SK-N-SH (cell line): ENCODE measurements around the gene POLG2. TPM values are rescaled to one million over a fixed set of nuclear protein-coding genes. Genes with fewer than 3 reads are reported as not detected.

ENCODE experiments used
- CTCF ChIA-PET: fragments of 300-600, 350-600 bp; formaldehyde crosslinking; extraction: SDS; loops from one replicate; lab custom pipeline; 2021; lab: Yijun Ruan, JAX
- POLR2A ChIA-PET: fragments of 350-600 bp; sonication (Branson Sonifier 250); formaldehyde crosslinking; extraction: SDS; loops from one replicate; lab custom pipeline; 2020; ENCODE audit warnings: antibody characterized with exemption, inconsistent platforms; lab: Yijun Ruan, JAX
- DNase-seq: peaks from one replicate; pipeline ENCODE4 v3.0.0; 2012
- H2AFZ ChIP-seq: fragments of 200-600 bp; sonication (generic); 2 replicates; pipeline ENCODE4 v1.8.1; 2016; ENCODE audit warnings: antibody characterized with exemption, mild to moderate bottlenecking, low read depth
- H3F3A ChIP-seq: fragments of 200-600 bp; sonication (generic); replicated peaks from 2 replicates; pipeline ENCODE3; 2016; ENCODE audit warnings: antibody characterized with exemption, mild to moderate bottlenecking; ENCODE audit not compliant: insufficient read depth
- H3K27ac ChIP-seq, 2 experiments: fragments of 200-500 bp in 1 of 2; fragments of 200-600 bp in 1 of 2; sonication (Bioruptor generic) in 1 of 2; sonication (generic), shearing (Covaris generic) in 1 of 2; 2 replicates each; pipeline versions ENCODE4 v1.5.1 to v1.6.1; 2014 to 2016; ENCODE audit warnings: low read depth in 2 of 2, inconsistent platforms in 1 of 2, low read length in 1 of 2, mild to moderate bottlenecking in 1 of 2, mixed read lengths in 1 of 2
- H3K27me3 ChIP-seq: fragments of 200-600 bp; sonication (generic), shearing (Covaris generic); 2 replicates; pipeline ENCODE4 v1.6.1; 2016; ENCODE audit warnings: mixed run types; ENCODE audit not compliant: insufficient read depth
- H3K36me3 ChIP-seq, 2 experiments: fragments of 200-500 bp in 1 of 2; fragments of 200-600 bp in 1 of 2; sonication (Bioruptor generic) in 1 of 2; sonication (generic) in 1 of 2; replicated peaks in 1 of 2; 2 replicates each; pipeline versions ENCODE3 to v1.5.1; 2014 to 2016; ENCODE audit warnings: low read length in 1 of 2, mild to moderate bottlenecking in 1 of 2; ENCODE audit not compliant: insufficient read depth in 2 of 2, control insufficient read depth in 1 of 2
- H3K4me1 ChIP-seq, 2 experiments: fragments of 200-500 bp in 1 of 2; fragments of 200-600 bp in 1 of 2; sonication (Bioruptor generic) in 1 of 2; sonication (generic), shearing (Covaris generic) in 1 of 2; 2 replicates each; pipeline versions ENCODE4 v1.5.1 to v1.6.1; 2014 to 2016; ENCODE audit warnings: low read depth in 1 of 2, low read length in 1 of 2, mixed run types in 1 of 2; ENCODE audit not compliant: insufficient read depth in 2 of 2, control insufficient read depth in 1 of 2
- H3K4me2 ChIP-seq: fragments of 200-600 bp; sonication (generic), shearing (Covaris generic); 2 replicates; pipeline ENCODE4 v1.6.1; 2017; ENCODE audit warnings: mixed run types
- H3K4me3 ChIP-seq, 2 experiments: fragments of 200-500 bp in 1 of 2; fragments of 200-600 bp in 1 of 2; sonication (Bioruptor generic) in 1 of 2; sonication (generic), shearing (Covaris generic) in 1 of 2; 2 replicates each; pipeline versions ENCODE4 v1.5.1 to v1.8.1; 2014 to 2016; ENCODE audit warnings: low read depth in 2 of 2, inconsistent platforms in 1 of 2, low read length in 1 of 2, mild to moderate bottlenecking in 1 of 2, mixed read lengths in 1 of 2, moderate library complexity in 1 of 2
- H3K79me2 ChIP-seq: fragments of 200-600 bp; sonication (generic); 2 replicates; pipeline ENCODE4 v1.8.1; 2017; ENCODE audit warnings: mild to moderate bottlenecking; ENCODE audit not compliant: insufficient read depth
- H3K9ac ChIP-seq: fragments of 200-600 bp; sonication (generic); 2 replicates; pipeline ENCODE4 v1.6.1; 2017; ENCODE audit warnings: mixed run types
- H3K9me2 ChIP-seq: fragments of 200-600 bp; sonication (generic); 2 replicates; pipeline ENCODE4 v1.6.1; 2017; ENCODE audit warnings: mixed run types
- H3K9me3 ChIP-seq: fragments of 200-600 bp; sonication (generic); 2 replicates; pipeline ENCODE4 v1.6.1; 2017; ENCODE audit warnings: mixed run types, mild to moderate bottlenecking, moderate library complexity
- H4K20me1 ChIP-seq: fragments of 200-600 bp; sonication (generic); 2 replicates; pipeline ENCODE4 v1.6.1; 2017; ENCODE audit warnings: mild to moderate bottlenecking, mixed run types; ENCODE audit not compliant: insufficient read depth
- EP300 ChIP-seq, 2 experiments: IDR thresholded peaks; 2 replicates each; pipeline versions ENCODE4 v1.4.0 to v1.6.1; 2012; ENCODE audit warnings: borderline replicate concordance in 1 of 2, low read depth in 1 of 2, low read length in 1 of 2
- EZH2phosphoT487 ChIP-seq: fragments of 200-600 bp; sonication (generic); IDR thresholded peaks from 2 replicates; pipeline ENCODE4 v1.6.1; 2017; ENCODE audit warnings: low read depth, mixed run types, mild to moderate bottlenecking, antibody characterized with exemption, moderate library complexity, borderline replicate concordance
- FOSL2 ChIP-seq: IDR thresholded peaks from 2 replicates; pipeline ENCODE4 v1.4.0; 2012; ENCODE audit warnings: low read depth, mild to moderate bottlenecking, moderate library complexity, borderline replicate concordance
- FOXJ3 ChIP-seq: sonication (generic); formaldehyde crosslinking; IDR thresholded peaks from 2 replicates; pipeline ENCODE4 v1.5.1; 2020; ENCODE audit warnings: mild to moderate bottlenecking, missing genetic modification reagents
- FOXM1 ChIP-seq: IDR thresholded peaks from 2 replicates; pipeline ENCODE4 v1.4.0; 2012; ENCODE audit warnings: low read depth, mild to moderate bottlenecking
- GATA2 ChIP-seq: sonication (generic); formaldehyde crosslinking; IDR thresholded peaks from 2 replicates; pipeline ENCODE4 v1.5.0; 2020; ENCODE audit warnings: mild to moderate bottlenecking, missing genetic modification reagents
- NFIC ChIP-seq: IDR thresholded peaks from 2 replicates; pipeline ENCODE4 v1.4.0; 2012; ENCODE audit warnings: borderline replicate concordance
- RAD21 ChIP-seq: IDR thresholded peaks from 2 replicates; pipeline ENCODE4 v1.6.1; 2012; ENCODE audit warnings: mild to moderate bottlenecking, low read length
- RFX5 ChIP-seq: IDR thresholded peaks from 2 replicates; pipeline ENCODE4 v1.6.1; 2012; ENCODE audit warnings: mild to moderate bottlenecking, improper control_type of control experiment, low read length
- RXRA ChIP-seq: IDR thresholded peaks from 2 replicates; pipeline ENCODE4 v1.4.0; 2012; ENCODE audit warnings: low read depth, mild to moderate bottlenecking, borderline replicate concordance
- SIN3A ChIP-seq: IDR thresholded peaks from 2 replicates; pipeline ENCODE4 v1.6.1; 2012; ENCODE audit warnings: low read depth, mild to moderate bottlenecking, low read length, moderate library complexity, borderline replicate concordance
- SMC3 ChIP-seq: IDR thresholded peaks from 2 replicates; pipeline ENCODE4 v1.6.1; 2012; ENCODE audit warnings: low read depth, low read length, improper control_type of control experiment
- TAF1 ChIP-seq: IDR thresholded peaks from 2 replicates; pipeline ENCODE4 v1.6.1; 2012; ENCODE audit warnings: low read depth, mild to moderate bottlenecking, low read length, moderate library complexity, borderline replicate concordance
- TCF12 ChIP-seq: IDR thresholded peaks from 2 replicates; pipeline ENCODE4 v1.4.0; 2012
- TEAD4 ChIP-seq: IDR thresholded peaks from 2 replicates; pipeline ENCODE4 v1.4.0; 2012; ENCODE audit warnings: mild to moderate bottlenecking, borderline replicate concordance; ENCODE audit not compliant: insufficient read depth
- YY1 ChIP-seq: IDR thresholded peaks from 2 replicates; pipeline ENCODE4 v1.4.0; 2012; ENCODE audit warnings: low read depth, mild to moderate bottlenecking
- WGBS: methylation state at CpG from one replicate; pipeline ENCODE4 v1.1.6; 2017; ENCODE audit warnings: low lambda C conversion rate; 5-methylcytosine and 5-hydroxymethylcytosine counted together
- polyA plus RNA-seq, 3 experiments: library from polyadenylated mRNA; depleted of rRNA; stranded (reverse); fragments of >200 nt; gene quantifications; 2 replicates each; pipeline ENCODE4 v1.2.3, GENCODE V29; 2012
- TF ChIP-seq, protein P1 (sequence below): IDR thresholded peaks from 2 replicates; pipeline ENCODE4 v1.4.0; 2012; ENCODE audit warnings: low read depth
- TF ChIP-seq, protein P2 (sequence below): fragments of 150-350 bp; IDR thresholded peaks from 2 replicates; pipeline ENCODE4 v1.6.1; 2017; ENCODE audit warnings: antibody characterized with exemption, low read length, low read depth, borderline replicate concordance

POLG2 gene
- polyA plus RNA-seq, 1 of the 3 experiments (the other 2 are of a cell fraction): 18.0 TPM

GRCh38 chr17:64472564-64472963 is 24.3 kb downstream of the POLG2 start:
- H2AFZ ChIP-seq: no peak overlapping the region
- H3K36me3 ChIP-seq: peaks cover 6 to 13% of the 10 kb centered on the region in 2 experiments
- 89% methylated on average over 2 of the region's 2 CpGs for WGBS
- no peaks in the 10 kb centered on the region for H3K27me3 ChIP-seq
- CTCF ChIA-PET: interaction anchor here (0.9 kb wide), 1 partner anchor 20 kb away, joined by 3 read pairs; no protein-coding TSS in a partner anchor
- POLR2A ChIA-PET: no interaction called here
- H3K9me2 ChIP-seq: no peaks in the 10 kb centered on the region
- no peaks in the 10 kb centered on the region for H3K4me1 ChIP-seq
- no peak overlapping the region for H3K4me2 ChIP-seq
- H4K20me1 ChIP-seq: no peaks in the 10 kb centered on the region
- no peak overlapping the region for H3K4me3 ChIP-seq
- no peak overlapping the region for H3K9ac ChIP-seq
- H3F3A ChIP-seq: peaks cover 5% of the 10 kb centered on the region
- H3K27ac ChIP-seq: no peak overlapping the region
- no peaks in the 10 kb centered on the region for H3K9me3 ChIP-seq
- H3K79me2 ChIP-seq: no peaks in the 10 kb centered on the region
- DNase-seq: no peak
- no peak for TF ChIP-seq GATA2 (CRISPR knock-in tag)
- TF ChIP-seq RXRA: no peak
- TF ChIP-seq RFX5: no peak
- TF ChIP-seq TAF1: no peak
- no peak for TF ChIP-seq EP300 (IDR thresholded peaks at IDR 0.05; ENCODE audit: borderline replicate concordance in 1 of 2, low read depth in 1 of 2, low read length in 1 of 2)
- TF ChIP-seq, all 33 proteins: peak for 0

GRCh38 chr17:64471440-64471839 is 25.4 kb downstream of the POLG2 start:
- H3K27me3 ChIP-seq: no peaks in the 10 kb centered on the region
- no peak overlapping the region for H3K4me3 ChIP-seq
- ChIA-PET POLR2A (interaction anchor here (0.5 kb wide), 1 partner anchor 27 kb away, joined by 3 read pairs; no protein-coding TSS in a partner anchor), CTCF (no interaction called here)
- no peaks in the 10 kb centered on the region for H3K79me2 ChIP-seq
- H3K9me3 ChIP-seq: no peaks in the 10 kb centered on the region
- H3F3A ChIP-seq: no peaks in the 10 kb centered on the region
- H3K4me1 ChIP-seq: no peaks in the 10 kb centered on the region
- peaks cover 0 to 5% of the 10 kb centered on the region in 2 experiments for H3K36me3 ChIP-seq
- H4K20me1 ChIP-seq: no peaks in the 10 kb centered on the region
- DNase-seq: no peak
- no peak overlapping the region for H2AFZ ChIP-seq
- no peak overlapping the region for H3K9ac ChIP-seq
- TF ChIP-seq EZH2phosphoT487: no peak
- TF ChIP-seq TCF12: no peak
- TF ChIP-seq SIN3A: no peak
- no peak for TF ChIP-seq FOXJ3 (CRISPR knock-in tag)
- no peak for TF ChIP-seq SMC3
- TF ChIP-seq FOXM1: no peak
- TF ChIP-seq TAF1: no peak
- no peak for TF ChIP-seq FOSL2
- TF ChIP-seq GATA2 (CRISPR knock-in tag): no peak
- TF ChIP-seq, protein P1, sequence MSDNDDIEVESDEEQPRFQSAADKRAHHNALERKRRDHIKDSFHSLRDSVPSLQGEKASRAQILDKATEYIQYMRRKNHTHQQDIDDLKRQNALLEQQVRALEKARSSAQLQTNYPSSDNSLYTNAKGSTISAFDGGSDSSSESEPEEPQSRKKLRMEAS: no peak
- TF ChIP-seq RFX5: no peak
- TF ChIP-seq RXRA: no peak
- TF ChIP-seq, protein P2, sequence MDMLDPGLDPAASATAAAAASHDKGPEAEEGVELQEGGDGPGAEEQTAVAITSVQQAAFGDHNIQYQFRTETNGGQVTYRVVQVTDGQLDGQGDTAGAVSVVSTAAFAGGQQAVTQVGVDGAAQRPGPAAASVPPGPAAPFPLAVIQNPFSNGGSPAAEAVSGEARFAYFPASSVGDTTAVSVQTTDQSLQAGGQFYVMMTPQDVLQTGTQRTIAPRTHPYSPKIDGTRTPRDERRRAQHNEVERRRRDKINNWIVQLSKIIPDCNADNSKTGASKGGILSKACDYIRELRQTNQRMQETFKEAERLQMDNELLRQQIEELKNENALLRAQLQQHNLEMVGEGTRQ: no peak
- TF ChIP-seq YY1: no peak
- no peak for TF ChIP-seq TEAD4
- no peak for TF ChIP-seq RAD21
- TF ChIP-seq NFIC: no peak
- no peak overlapping the region for H3K4me2 ChIP-seq
- 91% methylated on average over 3 of the region's 3 CpGs for WGBS
- H3K9me2 ChIP-seq: no peaks in the 10 kb centered on the region
- no peak overlapping the region for H3K27ac ChIP-seq
